ENCODE results near the gene IL13. TPM values are rescaled to one million over a fixed set of nuclear protein-coding genes. Genes with fewer than 3 reads are reported as not detected.

IL13 gene
- total and polyA plus RNA-seq, 2 donors (not counting 3 experiments of a cell fraction or from before 2014, with no cell fraction given) = 0.06 TPM; not detected in 1

DNA sequence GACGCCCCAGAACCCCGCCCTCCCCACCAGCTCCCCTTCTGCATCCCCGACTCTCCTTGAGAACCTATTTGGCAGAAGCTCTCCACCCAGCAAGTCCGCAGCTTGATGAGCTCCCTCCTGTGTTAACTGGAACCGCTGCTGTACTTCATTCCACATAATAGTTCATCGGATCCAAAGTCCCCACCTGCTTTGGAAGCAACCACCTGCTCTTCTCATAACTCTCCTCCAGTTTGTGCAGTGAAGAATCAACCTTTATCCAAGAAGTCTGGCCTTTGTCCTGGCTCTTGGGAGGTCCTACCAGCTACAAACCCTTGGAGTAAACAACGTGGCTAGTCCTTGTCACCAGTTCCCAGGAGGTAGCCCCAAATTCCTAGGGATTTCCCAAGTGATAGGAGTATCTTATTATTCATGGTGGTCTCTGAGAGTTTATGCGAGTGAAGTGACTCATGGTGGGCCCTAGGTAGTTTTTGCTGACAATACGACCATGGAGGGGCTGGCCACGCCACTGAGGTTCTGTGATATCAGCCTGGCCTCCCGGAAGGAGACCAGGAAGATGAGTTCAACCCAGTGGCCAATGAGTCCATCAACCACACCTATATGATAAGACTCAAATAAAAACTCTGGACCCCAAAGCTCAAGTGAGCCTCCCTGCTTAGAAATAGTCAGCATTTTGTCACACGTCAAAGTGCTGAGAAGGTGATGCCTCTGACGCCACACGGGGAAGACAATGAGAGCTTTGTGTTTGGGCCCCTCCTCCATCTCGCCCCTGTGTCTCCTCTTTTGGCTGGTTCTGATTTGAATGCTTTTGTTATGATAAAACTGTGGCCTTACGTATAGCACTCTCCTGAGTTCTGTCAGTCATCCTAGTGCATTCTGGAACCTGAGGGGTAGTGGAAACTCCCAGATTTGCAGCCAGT lies 12.3 kb downstream of the IL13 start:
- CTCF ChIA-PET = interaction anchor here (0.8 to 1.4 kb wide), 3 partner anchors 10 to 20 kb away, joined by 3 read pairs; no protein-coding TSS in a partner anchor
- Histone ChIP-seq H3K27ac (ENCODE audit: insufficient read depth, low read depth, low read length) (no peak overlapping the region), H3K4me3 (replicated peaks in 1 of 3; ENCODE audit: insufficient read depth in 1 of 3, low read depth in 1 of 3, low read length in 3 of 3) (no peak overlapping the region), H2AFZ (ENCODE audit: low read depth, low read length) (no peak overlapping the region), H3K9me3 (replicated peaks; ENCODE audit: control insufficient read depth, insufficient read depth, low read length) (no peaks in the 10 kb centered on the region), H3K36me3 (ENCODE audit: control insufficient read depth in 2 of 2, extremely low read depth in 1 of 2, insufficient read depth in 2 of 2, low read length in 2 of 2) (no peaks in the 10 kb centered on the region), H3K27me3 (ENCODE audit: control insufficient read depth in 2 of 2, insufficient read depth in 2 of 2, low read length in 2 of 2) (peaks cover 0 to 2% of the 10 kb centered on the region in 2 experiments), H3K9me1 (replicated peaks; ENCODE audit: control insufficient read depth, extremely low read depth, insufficient read depth, low read length) (no peaks in the 10 kb centered on the region), H3K4me1 (ENCODE audit: control insufficient read depth, extremely low read depth, insufficient read depth, low read length) (peaks cover 6% of the 10 kb centered on the region), H3K79me2 (ENCODE audit: control insufficient read depth, insufficient read depth, low read length) (no peaks in the 10 kb centered on the region), H3K4me2 (ENCODE audit: insufficient read depth, low read length) (no peak overlapping the region), H4K20me1 (replicated peaks; ENCODE audit: control insufficient read depth, extremely low read depth, insufficient read depth, low read length) (no peaks in the 10 kb centered on the region), H3K9ac (replicated peaks; ENCODE audit: extremely low read depth, insufficient read depth, low read length) (no peak overlapping the region)
- BruUV-seq (replicated peaks) = no TSS peak
- TF ChIP-seq CTCF (IDR thresholded peaks at IDR 0.05; ENCODE audit: extremely low read depth in 1 of 2, insufficient read depth in 1 of 2, low read depth in 1 of 2, low read length in 2 of 2) (no peak), EZH2 (IDR thresholded peaks at IDR 0.05; ENCODE audit: borderline replicate concordance, low read depth, low read length, severe bottlenecking) (no peak), JUN (IDR thresholded peaks at IDR 0.05; ENCODE audit: borderline replicate concordance, insufficient read depth, insufficient read length, low read depth) (no peak), FOS (IDR thresholded peaks at IDR 0.05; ENCODE audit: borderline replicate concordance, insufficient read depth, low read length) (no peak)
- TF ChIP-seq, protein P1, sequence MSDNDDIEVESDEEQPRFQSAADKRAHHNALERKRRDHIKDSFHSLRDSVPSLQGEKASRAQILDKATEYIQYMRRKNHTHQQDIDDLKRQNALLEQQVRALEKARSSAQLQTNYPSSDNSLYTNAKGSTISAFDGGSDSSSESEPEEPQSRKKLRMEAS (IDR thresholded peaks at IDR 0.05; ENCODE audit: insufficient read depth, insufficient read length) = no peak
- POLR2A ChIA-PET = no interaction called here
- DNase-seq (ENCODE audit: low read depth, low spot score) = no peak
- dilution Hi-C loops (cut with MboI; ENCODE audit: extremely low pct_ligation_motif_present, low sequenced_read_pairs) = no loop called here
- FAIRE-seq = peak; percentile 4
- intact Hi-C loops (cut with micrococcal nuclease) = no loop called here
